Measurements from ENCODE around the gene SLC47A2. TPM values are rescaled to one million over a fixed set of nuclear protein-coding genes. Genes with fewer than 3 reads are reported as not detected.

Gene SLC47A2
- total RNA-seq, 1 donor from 2014 or later = not detected

- DNase-seq (ENCODE audit: low spot score) = peak; percentile 87
Observed at GRCh38 chr17:19728084-19728495, 11.7 kb upstream of the SLC47A2 start.

GRCh38 chr17:19727501-19728078 lies 11.2 kb upstream of the SLC47A2 start:
- peak; percentile 80 for DNase-seq (ENCODE audit: low spot score)

GRCh38 chr17:19726631-19727376 lies 10.4 kb upstream of the SLC47A2 start:
- no peak for DNase-seq (ENCODE audit: low spot score)

GRCh38 chr17:19725486-19725885 lies 9.1 kb upstream of the SLC47A2 start:
- DNase-seq (ENCODE audit: low spot score) = no peak

- DNase-seq (ENCODE audit: low spot score) = peak; percentile 78
Observed at GRCh38 chr17:19724501-19725420, 8.4 kb upstream of the SLC47A2 start.

- no peak for DNase-seq (ENCODE audit: low spot score)
Observed at GRCh38 chr17:19723964-19724363, 7.6 kb upstream of the SLC47A2 start.

- DNase-seq (ENCODE audit: low spot score) = no peak
Observed at GRCh38 chr17:19720631-19721426, 4.4 kb upstream of the SLC47A2 start.

- DNase-seq (ENCODE audit: low spot score) = no peak
Observed at GRCh38 chr17:19720210-19720475, 3.8 kb upstream of the SLC47A2 start.

- DNase-seq (ENCODE audit: low spot score) = peak; percentile 53
Observed at GRCh38 chr17:19719355-19720209, 3.2 kb upstream of the SLC47A2 start.

GRCh38 chr17:19718613-19719354 lies 2.4 kb upstream of the SLC47A2 start:
- no peak for DNase-seq (ENCODE audit: low spot score)

GRCh38 chr17:19718041-19718612 lies 1.7 kb upstream of the SLC47A2 start:
- no peak for DNase-seq (ENCODE audit: low spot score)

- no peak for DNase-seq (ENCODE audit: low spot score)
Observed at GRCh38 chr17:19717411-19717908, 1.1 kb upstream of the SLC47A2 start.

GRCh38 chr17:19717031-19717360 lies 612 bp upstream of the SLC47A2 start:
- DNase-seq (ENCODE audit: low spot score) = no peak

GRCh38 chr17:19714542-19715411 lies 1.6 kb downstream of the SLC47A2 start:
- peak; percentile 53 for DNase-seq (ENCODE audit: low spot score)

- no peak for DNase-seq (ENCODE audit: low spot score)
Observed at GRCh38 chr17:19713901-19714361, 2.5 kb downstream of the SLC47A2 start.

GRCh38 chr17:19713462-19713861 lies 2.9 kb downstream of the SLC47A2 start:
- no peak for DNase-seq (ENCODE audit: low spot score)

GRCh38 chr17:19712436-19713004 lies 3.9 kb downstream of the SLC47A2 start:
- DNase-seq (ENCODE audit: low spot score) = no peak

- DNase-seq (ENCODE audit: low spot score) = no peak
Observed at GRCh38 chr17:19709841-19710240, 6.5 kb downstream of the SLC47A2 start.

All from mucosa of gallbladder (tissue), 1 donor.